ENCODE measurements around the gene BZW2.
A peak's percentile ranks its signal among the peaks of the same experiment; 100 is the strongest.

The BZW2 gene

DNA sequence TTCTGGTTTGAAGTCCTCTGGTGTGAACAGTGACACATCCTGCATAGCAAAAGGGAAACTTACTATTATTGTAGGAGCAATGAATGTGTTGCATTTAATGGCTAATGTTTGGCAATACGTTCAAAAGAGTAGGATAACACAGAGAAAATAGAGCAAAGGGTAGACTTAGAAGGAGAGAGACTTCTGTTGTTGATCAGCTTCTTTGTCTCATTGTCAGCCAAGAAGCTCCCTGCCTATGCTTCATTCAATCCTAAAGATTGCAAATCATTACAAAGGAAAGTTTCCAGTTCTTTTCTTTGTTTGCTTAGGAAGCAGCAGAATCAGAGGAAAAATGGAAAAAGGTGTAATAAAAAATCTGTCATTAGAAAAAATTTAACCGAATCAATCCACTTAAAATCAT lies 99.7 kb downstream of the BZW2 start:
- no peak for DNase-seq (ENCODE audit: low read depth in 1 of 2, low spot score in 1 of 2)

DNA sequence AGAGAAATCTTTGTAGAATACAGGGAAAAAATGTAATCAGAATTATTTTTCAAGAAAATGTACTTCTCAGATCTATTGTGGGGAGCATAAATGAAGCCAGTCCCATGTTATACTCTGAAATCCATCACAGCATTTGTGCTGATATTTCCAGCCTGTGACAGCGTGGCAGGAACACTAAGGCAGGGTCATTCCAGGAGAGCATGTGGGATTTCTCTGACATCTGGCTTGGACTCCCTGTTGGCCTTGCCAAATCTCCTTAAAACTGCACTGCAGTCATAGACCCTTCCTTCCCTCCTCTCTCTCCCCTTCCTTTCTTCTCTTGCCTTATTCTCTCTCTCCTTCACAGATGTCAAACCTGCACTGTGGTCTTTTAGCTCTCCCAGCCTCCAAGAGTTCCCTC lies 101.1 kb downstream of the BZW2 start:
- DNase-seq (ENCODE audit: low read depth in 1 of 2, low spot score in 1 of 2) = no peak

DNA sequence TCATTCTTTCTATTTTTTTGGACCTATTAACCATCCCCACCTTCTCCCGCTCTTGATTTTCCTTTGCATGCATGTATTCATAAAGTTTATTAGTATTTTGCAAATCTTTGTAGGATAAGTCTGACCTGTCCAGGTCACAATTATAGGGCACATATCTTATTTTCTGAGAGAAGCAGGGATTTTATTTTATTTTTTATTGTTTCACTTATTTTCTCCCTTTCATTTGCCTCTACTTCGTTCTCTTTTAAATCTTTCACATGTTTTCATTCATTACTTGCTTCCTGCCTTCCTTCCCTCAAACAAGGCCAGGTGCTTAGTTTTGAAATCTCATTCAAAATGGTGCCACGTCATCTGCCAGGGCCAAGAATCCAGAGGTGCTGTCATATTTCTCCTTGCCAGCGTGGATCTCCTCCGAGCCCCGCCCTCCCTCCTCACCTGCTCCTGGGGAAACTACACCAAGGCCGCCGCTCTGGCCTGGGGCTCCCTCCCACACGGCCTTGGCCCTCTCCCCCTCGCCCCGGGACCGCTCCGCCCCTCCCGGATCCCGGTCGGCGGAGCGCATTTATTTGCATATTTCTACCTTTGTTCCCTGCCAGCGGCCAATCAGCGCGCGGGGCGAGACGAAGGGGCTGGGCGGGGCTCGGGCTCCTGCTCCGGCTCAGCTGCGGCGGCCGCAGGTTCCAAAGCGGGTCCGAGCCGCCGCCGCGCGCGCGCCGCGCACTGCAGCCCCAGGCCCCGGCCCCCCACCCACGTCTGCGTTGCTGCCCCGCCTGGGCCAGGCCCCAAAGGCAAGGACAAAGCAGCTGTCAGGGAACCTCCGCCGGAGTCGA lies 107.3 kb downstream of the BZW2 start, which contains the start of gene TSPAN13:
TSS of gene TSPAN13 (plus strand) at position 654 of the 830 bp plus-strand sequence. CDS start 213 bp downstream, outside the sequence.
- peak in 1 of 2 donors; percentile 29 for DNase-seq (ENCODE audit: low read depth in 1 of 2, low spot score in 1 of 2)

DNA sequence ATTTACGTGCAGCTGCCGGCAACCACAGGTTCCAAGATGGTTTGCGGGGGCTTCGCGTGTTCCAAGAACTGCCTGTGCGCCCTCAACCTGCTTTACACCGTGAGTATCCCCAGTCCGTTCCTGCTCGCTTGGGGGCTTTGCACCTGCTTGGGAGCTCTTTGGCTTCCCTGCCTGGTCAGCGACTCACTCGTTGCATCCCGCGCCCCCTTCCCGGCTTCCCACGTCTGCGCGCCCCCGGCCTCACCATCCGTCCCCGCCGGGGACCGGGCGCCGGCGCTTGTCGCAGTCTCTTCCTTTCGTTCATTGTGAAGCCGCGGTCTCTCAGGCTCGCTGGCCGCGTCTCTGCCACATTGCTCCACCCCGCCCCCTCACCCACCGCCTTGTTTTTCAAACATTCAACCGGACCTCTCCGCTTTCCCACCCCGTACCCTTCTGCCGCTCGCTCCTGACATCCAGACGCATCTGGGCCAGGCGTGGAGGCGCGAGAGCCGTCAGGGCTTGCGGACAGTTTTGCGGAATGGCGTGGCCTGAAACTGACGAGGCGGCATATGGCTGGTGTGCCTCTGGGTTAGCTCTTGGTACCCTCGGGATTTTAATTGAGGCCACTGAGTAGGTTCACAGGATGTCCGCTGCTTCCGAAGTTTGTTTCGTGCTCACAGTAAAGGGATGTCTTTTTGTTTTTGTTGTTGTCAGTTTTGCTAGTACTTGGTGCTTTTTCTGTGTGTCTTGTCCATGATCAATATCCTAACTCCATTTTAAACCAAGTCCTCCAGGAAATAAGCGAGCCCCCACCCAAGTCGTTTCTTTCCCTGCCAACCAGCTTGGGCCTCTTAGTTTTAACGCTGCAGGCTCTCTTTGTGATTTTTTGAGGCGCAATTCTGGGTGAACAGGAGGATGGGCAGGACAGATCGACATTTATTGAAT lies 108.2 kb downstream of the BZW2 start:
- no peak for DNase-seq (ENCODE audit: low read depth in 1 of 2, low spot score in 1 of 2)

DNA sequence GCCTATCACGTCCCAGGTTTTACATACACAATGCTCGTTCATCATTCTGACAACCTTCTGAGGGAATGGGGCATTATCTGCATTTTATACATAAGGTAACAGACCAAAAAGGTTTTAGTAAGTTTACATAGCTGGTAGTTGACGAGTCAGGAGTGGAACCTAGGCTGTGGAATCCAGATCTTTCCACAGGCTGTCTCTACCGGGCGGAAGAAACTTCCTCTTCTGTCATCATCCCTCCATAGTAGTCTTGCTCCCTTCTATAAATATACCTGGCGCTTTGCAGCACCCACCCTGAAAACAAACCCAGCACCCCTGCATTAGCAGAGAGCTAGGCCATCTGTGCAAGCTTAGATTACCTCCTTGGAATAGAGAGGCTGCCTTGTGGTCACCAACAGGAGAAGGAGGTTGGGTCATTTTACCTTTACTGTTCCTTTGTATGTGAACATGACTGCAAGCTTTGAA lies 108.9 kb downstream of the BZW2 start:
- no peak for DNase-seq (ENCODE audit: low read depth in 1 of 2, low spot score in 1 of 2)

DNA sequence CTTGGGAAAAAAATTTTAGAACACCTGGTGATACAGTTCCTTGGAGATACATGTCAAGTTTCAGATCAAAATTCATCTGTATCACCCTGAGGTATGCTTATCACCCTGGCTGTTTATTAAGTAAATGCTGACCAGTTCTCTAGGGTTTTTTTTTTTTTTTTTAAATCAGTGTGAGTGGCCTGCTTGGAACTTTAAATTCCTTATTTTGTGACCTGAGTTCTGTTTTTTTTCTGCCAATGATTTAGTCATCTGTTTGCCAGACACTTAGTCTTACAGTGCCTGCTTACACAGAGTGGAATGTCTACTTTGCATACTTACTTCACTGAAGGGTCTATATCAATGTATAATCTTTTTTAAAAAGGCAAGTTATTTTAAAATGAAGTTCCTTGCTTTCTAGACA lies 109.4 kb downstream of the BZW2 start:
- no peak for DNase-seq (ENCODE audit: low read depth in 1 of 2, low spot score in 1 of 2)
